ENCODE data around the gene PTPRN2.

Gene PTPRN2

GRCh38 chr7:158395780-158396278, 191.8 kb downstream of the PTPRN2 start:
- no peak overlapping the region for H3K4me3 ChIP-seq (ENCODE audit: low read depth, low read length)
- TF ChIP-seq CTCF (IDR thresholded peaks at IDR 0.05; ENCODE audit: low read depth, low read length) = no peak

- no peak overlapping the region for H3K4me3 ChIP-seq (ENCODE audit: low read depth, low read length)
- TF ChIP-seq CTCF (IDR thresholded peaks at IDR 0.05; ENCODE audit: low read depth, low read length) = no peak
These were observed 192.3 kb downstream of the PTPRN2 start for GRCh38 chr7:158395349-158395748.

- no peak overlapping the region for H3K4me3 ChIP-seq (ENCODE audit: low read depth, low read length)
- TF ChIP-seq CTCF (IDR thresholded peaks at IDR 0.05; ENCODE audit: low read depth, low read length) = 0 out of 2 replicates have a peak, but pooled peaks have one; percentile 7
These were observed 192.7 kb downstream of the PTPRN2 start for GRCh38 chr7:158394936-158395335.

GRCh38 chr7:158393926-158394625, 193.5 kb downstream of the PTPRN2 start:
- TF ChIP-seq CTCF (IDR thresholded peaks at IDR 0.05; ENCODE audit: low read depth, low read length) = no peak
- H3K4me3 ChIP-seq (ENCODE audit: low read depth, low read length) = no peak overlapping the region

- H3K4me3 ChIP-seq (ENCODE audit: low read depth, low read length) = no peak overlapping the region
- no peak for TF ChIP-seq CTCF (IDR thresholded peaks at IDR 0.05; ENCODE audit: low read depth, low read length)
These were observed 195.4 kb downstream of the PTPRN2 start for GRCh38 chr7:158392251-158392650.

GRCh38 chr7:158391541-158391940, 196.1 kb downstream of the PTPRN2 start:
- no peak for TF ChIP-seq CTCF (IDR thresholded peaks at IDR 0.05; ENCODE audit: low read depth, low read length)
- no peak overlapping the region for H3K4me3 ChIP-seq (ENCODE audit: low read depth, low read length)

GRCh38 chr7:158391141-158391540, 196.5 kb downstream of the PTPRN2 start:
- no peak for TF ChIP-seq CTCF (IDR thresholded peaks at IDR 0.05; ENCODE audit: low read depth, low read length)
- H3K4me3 ChIP-seq (ENCODE audit: low read depth, low read length) = no peak overlapping the region

All from WI38 (cell line).